ENCODE data around the gene NTN1. TPM values are rescaled to one million over a fixed set of nuclear protein-coding genes. Genes with fewer than 3 reads are reported as not detected.

The NTN1 gene
- total and polyA plus RNA-seq, 2 of the 13 experiments (the other 11 are each of a cell fraction or from before 2014, with no cell fraction given) = 0.04 to 0.05 TPM

DNA sequence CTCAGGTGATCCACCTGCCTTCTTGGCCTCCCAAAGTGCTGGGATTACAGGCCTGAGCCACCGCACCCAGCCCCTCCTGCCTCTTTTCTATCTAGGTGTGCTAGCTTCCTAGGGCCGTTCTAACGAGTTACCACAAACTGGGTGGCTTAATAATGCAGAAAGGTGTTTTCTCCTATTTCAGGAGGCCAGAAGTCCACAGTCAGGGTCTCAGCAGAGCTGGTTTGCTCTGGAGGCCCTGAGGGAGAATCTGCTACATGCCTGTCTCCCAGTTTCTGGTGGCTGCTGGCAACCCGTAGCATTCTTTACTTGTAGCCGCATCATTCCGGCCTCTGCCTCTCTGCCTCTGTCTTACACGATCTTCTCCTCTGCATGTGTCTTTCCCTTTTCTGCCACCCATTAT lies 89.2 kb downstream of the NTN1 start (continued):
- TF ChIP-seq, protein P1, sequence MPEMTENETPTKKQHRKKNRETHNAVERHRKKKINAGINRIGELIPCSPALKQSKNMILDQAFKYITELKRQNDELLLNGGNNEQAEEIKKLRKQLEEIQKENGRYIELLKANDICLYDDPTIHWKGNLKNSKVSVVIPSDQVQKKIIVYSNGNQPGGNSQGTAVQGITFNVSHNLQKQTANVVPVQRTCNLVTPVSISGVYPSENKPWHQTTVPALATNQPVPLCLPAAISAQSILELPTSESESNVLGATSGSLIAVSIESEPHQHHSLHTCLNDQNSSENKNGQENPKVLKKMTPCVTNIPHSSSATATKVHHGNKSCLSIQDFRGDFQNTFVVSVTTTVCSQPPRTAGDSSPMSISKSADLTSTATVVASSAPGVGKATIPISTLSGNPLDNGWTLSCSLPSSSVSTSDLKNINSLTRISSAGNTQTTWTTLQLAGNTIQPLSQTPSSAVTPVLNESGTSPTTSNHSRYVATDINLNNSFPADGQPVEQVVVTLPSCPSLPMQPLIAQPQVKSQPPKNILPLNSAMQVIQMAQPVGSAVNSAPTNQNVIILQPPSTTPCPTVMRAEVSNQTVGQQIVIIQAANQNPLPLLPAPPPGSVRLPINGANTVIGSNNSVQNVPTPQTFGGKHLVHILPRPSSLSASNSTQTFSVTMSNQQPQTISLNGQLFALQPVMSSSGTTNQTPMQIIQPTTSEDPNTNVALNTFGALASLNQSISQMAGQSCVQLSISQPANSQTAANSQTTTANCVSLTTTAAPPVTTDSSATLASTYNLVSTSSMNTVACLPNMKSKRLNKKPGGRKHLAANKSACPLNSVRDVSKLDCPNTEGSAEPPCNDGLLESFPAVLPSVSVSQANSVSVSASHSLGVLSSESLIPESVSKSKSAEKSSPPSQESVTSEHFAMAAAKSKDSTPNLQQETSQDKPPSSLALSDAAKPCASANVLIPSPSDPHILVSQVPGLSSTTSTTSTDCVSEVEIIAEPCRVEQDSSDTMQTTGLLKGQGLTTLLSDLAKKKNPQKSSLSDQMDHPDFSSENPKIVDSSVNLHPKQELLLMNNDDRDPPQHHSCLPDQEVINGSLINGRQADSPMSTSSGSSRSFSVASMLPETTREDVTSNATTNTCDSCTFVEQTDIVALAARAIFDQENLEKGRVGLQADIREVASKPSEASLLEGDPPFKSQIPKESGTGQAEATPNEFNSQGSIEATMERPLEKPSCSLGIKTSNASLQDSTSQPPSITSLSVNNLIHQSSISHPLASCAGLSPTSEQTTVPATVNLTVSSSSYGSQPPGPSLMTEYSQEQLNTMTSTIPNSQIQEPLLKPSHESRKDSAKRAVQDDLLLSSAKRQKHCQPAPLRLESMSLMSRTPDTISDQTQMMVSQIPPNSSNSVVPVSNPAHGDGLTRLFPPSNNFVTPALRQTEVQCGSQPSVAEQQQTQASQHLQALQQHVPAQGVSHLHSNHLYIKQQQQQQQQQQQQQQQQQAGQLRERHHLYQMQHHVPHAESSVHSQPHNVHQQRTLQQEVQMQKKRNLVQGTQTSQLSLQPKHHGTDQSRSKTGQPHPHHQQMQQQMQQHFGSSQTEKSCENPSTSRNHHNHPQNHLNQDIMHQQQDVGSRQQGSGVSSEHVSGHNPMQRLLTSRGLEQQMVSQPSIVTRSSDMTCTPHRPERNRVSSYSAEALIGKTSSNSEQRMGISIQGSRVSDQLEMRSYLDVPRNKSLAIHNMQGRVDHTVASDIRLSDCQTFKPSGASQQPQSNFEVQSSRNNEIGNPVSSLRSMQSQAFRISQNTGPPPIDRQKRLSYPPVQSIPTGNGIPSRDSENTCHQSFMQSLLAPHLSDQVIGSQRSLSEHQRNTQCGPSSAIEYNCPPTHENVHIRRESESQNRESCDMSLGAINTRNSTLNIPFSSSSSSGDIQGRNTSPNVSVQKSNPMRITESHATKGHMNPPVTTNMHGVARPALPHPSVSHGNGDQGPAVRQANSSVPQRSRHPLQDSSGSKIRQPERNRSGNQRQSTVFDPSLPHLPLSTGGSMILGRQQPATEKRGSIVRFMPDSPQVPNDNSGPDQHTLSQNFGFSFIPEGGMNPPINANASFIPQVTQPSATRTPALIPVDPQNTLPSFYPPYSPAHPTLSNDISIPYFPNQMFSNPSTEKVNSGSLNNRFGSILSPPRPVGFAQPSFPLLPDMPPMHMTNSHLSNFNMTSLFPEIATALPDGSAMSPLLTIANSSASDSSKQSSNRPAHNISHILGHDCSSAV (CRISPR knock-in tag; IDR thresholded peaks at IDR 0.05; ENCODE audit: borderline replicate concordance) = no peak
- TF ChIP-seq CBX2 (IDR thresholded peaks at IDR 0.05; ENCODE audit: low read depth, low read length) (no peak), CBX2 (CRISPR knock-in tag; IDR thresholded peaks at IDR 0.05; ENCODE audit: low read depth) (no peak), ZFP41 (CRISPR knock-in tag; IDR thresholded peaks at IDR 0.05; ENCODE audit: borderline replicate concordance) (no peak), NR2F1 (CRISPR knock-in tag; IDR thresholded peaks at IDR 0.05) (no peak), ERF (CRISPR knock-in tag; IDR thresholded peaks at IDR 0.05) (no peak)
- TF ChIP-seq, protein P2, sequence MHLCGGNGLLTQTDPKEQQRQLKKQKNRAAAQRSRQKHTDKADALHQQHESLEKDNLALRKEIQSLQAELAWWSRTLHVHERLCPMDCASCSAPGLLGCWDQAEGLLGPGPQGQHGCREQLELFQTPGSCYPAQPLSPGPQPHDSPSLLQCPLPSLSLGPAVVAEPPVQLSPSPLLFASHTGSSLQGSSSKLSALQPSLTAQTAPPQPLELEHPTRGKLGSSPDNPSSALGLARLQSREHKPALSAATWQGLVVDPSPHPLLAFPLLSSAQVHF (CRISPR knock-in tag; IDR thresholded peaks at IDR 0.05) = no peak

All from HepG2 (cell line).